SK-N-SH treated with all-trans-retinoic acid at 6 μM for 48 hours (cell line): ENCODE data around the gene SIRPG.

Experiments
- ATAC-seq: fragments of 200-7000 bp; cut with Tn5 transposase; 3 replicates; pipeline ENCODE4 v1.9.1; 2020; ENCODE audit warnings: mild to moderate bottlenecking, moderate library complexity
- ARNTL ChIP-seq: fragments of 450-650 bp; formaldehyde crosslinking; IDR thresholded peaks from 2 replicates; pipeline ENCODE4 v1.5.0; 2020; ENCODE audit warnings: low read depth, mild to moderate bottlenecking, moderate library complexity, borderline replicate concordance
- BACH2 ChIP-seq: fragments of 250-450 bp; sonication (Bioruptor Pico); IDR thresholded peaks from 2 replicates; pipeline ENCODE4 v1.9.0; 2021; ENCODE audit warnings: mild to moderate bottlenecking, borderline replicate concordance
- CSDC2 ChIP-seq: fragments of 250-450 bp; sonication (Bioruptor Pico); IDR thresholded peaks from 2 replicates; pipeline ENCODE4 v1.5.0; 2020; ENCODE audit warnings: mild to moderate bottlenecking, moderate library complexity
- CSRNP3 ChIP-seq: fragments of 250-450 bp; sonication (Bioruptor Pico); IDR thresholded peaks from 2 replicates; pipeline ENCODE4 v1.5.1; 2021; ENCODE audit warnings: mild to moderate bottlenecking, moderate library complexity
- ESRRG ChIP-seq: fragments of 250-450 bp; sonication (Bioruptor Pico); IDR thresholded peaks from 2 replicates; pipeline ENCODE4 v1.6.1; 2021; ENCODE audit warnings: mild to moderate bottlenecking
- GLIS3 ChIP-seq: fragments of 250-450 bp; sonication (Bioruptor Pico); IDR thresholded peaks from 2 replicates; pipeline ENCODE4 v1.5.0; 2020; ENCODE audit warnings: mild to moderate bottlenecking, moderate library complexity
- ISL1 ChIP-seq: fragments of 250-450 bp; sonication (Bioruptor Pico); IDR thresholded peaks from 2 replicates; pipeline ENCODE4 v2.1.2; 2022; ENCODE audit warnings: mild to moderate bottlenecking, moderate library complexity
- OSR1 ChIP-seq: fragments of 250-450 bp; sonication (Bioruptor Pico); IDR thresholded peaks from 2 replicates; pipeline ENCODE4 v1.8.0; 2022; ENCODE audit warnings: moderate library complexity, mild to moderate bottlenecking, inconsistent platforms
- PATZ1 ChIP-seq: fragments of 250-450 bp; sonication (Bioruptor Pico); IDR thresholded peaks from 2 replicates; pipeline ENCODE4 v1.8.0; 2020; ENCODE audit warnings: mild to moderate bottlenecking, moderate library complexity, borderline replicate concordance
- PPARA ChIP-seq: fragments of 250-450 bp; sonication (Bioruptor Pico); IDR thresholded peaks from 2 replicates; pipeline ENCODE4 v1.5.0; 2020; ENCODE audit warnings: mild to moderate bottlenecking, borderline replicate concordance
- RARB ChIP-seq: fragments of 250-450 bp; sonication (Bioruptor Pico); IDR thresholded peaks from 2 replicates; pipeline ENCODE4 v1.8.0; 2021; ENCODE audit warnings: mild to moderate bottlenecking, moderate library complexity
- SNAI2 ChIP-seq: fragments of 250-450 bp; sonication (Bioruptor Pico); IDR thresholded peaks from 2 replicates; pipeline ENCODE4 v1.5.0; 2020; ENCODE audit warnings: mild to moderate bottlenecking, moderate library complexity
- TCF4 ChIP-seq: fragments of 250-450 bp; sonication (Bioruptor Pico); IDR thresholded peaks from 2 replicates; pipeline ENCODE4 v1.8.0; 2021; ENCODE audit warnings: mild to moderate bottlenecking, moderate library complexity, borderline replicate concordance
- TSHZ2 ChIP-seq: fragments of 250-450 bp; sonication (Bioruptor Pico); IDR thresholded peaks from 2 replicates; pipeline ENCODE4 v1.5.0; 2020; ENCODE audit warnings: mild to moderate bottlenecking, moderate library complexity
- ZC3H10 ChIP-seq: fragments of 250-450 bp; sonication (Bioruptor Pico); IDR thresholded peaks from 2 replicates; pipeline ENCODE4 v1.5.1; 2021; ENCODE audit warnings: mild to moderate bottlenecking, moderate library complexity
- ZFP30 ChIP-seq: fragments of 450-650 bp; formaldehyde crosslinking; IDR thresholded peaks from 2 replicates; pipeline ENCODE4 v1.5.0; 2022; ENCODE audit warnings: mild to moderate bottlenecking, moderate library complexity
- ZNF565 ChIP-seq: fragments of 450-650 bp; formaldehyde crosslinking; conservative IDR thresholded peaks from 2 replicates; pipeline ENCODE4 v1.5.0; 2020; ENCODE audit warnings: low read depth, mild to moderate bottlenecking, moderate library complexity
- ZNF70 ChIP-seq: fragments of 450-650 bp; formaldehyde crosslinking; IDR thresholded peaks from 2 replicates; pipeline ENCODE4 v1.5.0; 2020; ENCODE audit warnings: mild to moderate bottlenecking, moderate library complexity
- ZNF8 ChIP-seq: fragments of 450-650 bp; formaldehyde crosslinking; IDR thresholded peaks from 2 replicates; pipeline ENCODE4 v1.5.0; 2020; ENCODE audit warnings: mild to moderate bottlenecking, moderate library complexity

The SIRPG gene

GRCh38 chr20:1702855-1703254, 45.3 kb upstream of the SIRPG start:
- no peak for TF ChIP-seq SNAI2
- TF ChIP-seq CSRNP3: no peak
- TF ChIP-seq ESRRG (CRISPR knock-in tag): no peak
- TF ChIP-seq TCF4 (CRISPR knock-in tag): no peak
- no peak for TF ChIP-seq ZNF565 (CRISPR knock-in tag)
- TF ChIP-seq BACH2 (CRISPR knock-in tag): no peak
- TF ChIP-seq, all 23 proteins: peak for 0
- ATAC-seq: no peak

GRCh38 chr20:1702328-1702727, 44.7 kb upstream of the SIRPG start:
- no peak for ATAC-seq
- TF ChIP-seq OSR1 (CRISPR knock-in tag): no peak
- no peak for TF ChIP-seq ZFP30

GRCh38 chr20:1700990-1701389, 43.4 kb upstream of the SIRPG start:
- ATAC-seq: no peak
- TF ChIP-seq GLIS3 (CRISPR knock-in tag) (no peak), BACH2 (CRISPR knock-in tag) (no peak), TSHZ2 (CRISPR knock-in tag) (no peak), PPARA (CRISPR knock-in tag) (no peak), PATZ1 (no peak), ZNF8 (CRISPR knock-in tag) (no peak), OSR1 (CRISPR knock-in tag) (no peak), ZC3H10 (CRISPR knock-in tag) (no peak), RARB (CRISPR knock-in tag) (no peak), ISL1 (no peak), ZNF565 (CRISPR knock-in tag) (no peak), ZNF70 (CRISPR knock-in tag) (no peak), ZFP30 (no peak), ESRRG (CRISPR knock-in tag) (no peak)

- no peak for ATAC-seq
- TF ChIP-seq ZC3H10 (CRISPR knock-in tag): no peak
- no peak for TF ChIP-seq PPARA (CRISPR knock-in tag)
- TF ChIP-seq ARNTL (CRISPR knock-in tag): no peak
- TF ChIP-seq ZFP30: no peak
- no peak for TF ChIP-seq ZNF8 (CRISPR knock-in tag)
Measured at GRCh38 chr20:1697592-1697991, 40.0 kb upstream of the SIRPG start.

- ATAC-seq: no peak
- TF ChIP-seq ARNTL (CRISPR knock-in tag) (no peak), ZFP30 (no peak), ISL1 (no peak), OSR1 (CRISPR knock-in tag) (no peak), CSDC2 (CRISPR knock-in tag) (no peak), GLIS3 (CRISPR knock-in tag) (no peak), TCF4 (CRISPR knock-in tag) (no peak), RARB (CRISPR knock-in tag) (no peak)
Measured at GRCh38 chr20:1696521-1697209, 39.1 kb upstream of the SIRPG start.

GRCh38 chr20:1694672-1695071, 37.1 kb upstream of the SIRPG start:
- no peak for TF ChIP-seq ISL1
- TF ChIP-seq ZNF70 (CRISPR knock-in tag): no peak
- ATAC-seq: no peak
